ENCODE data around the gene CTDNEP1.

CTDNEP1 gene

DNA sequence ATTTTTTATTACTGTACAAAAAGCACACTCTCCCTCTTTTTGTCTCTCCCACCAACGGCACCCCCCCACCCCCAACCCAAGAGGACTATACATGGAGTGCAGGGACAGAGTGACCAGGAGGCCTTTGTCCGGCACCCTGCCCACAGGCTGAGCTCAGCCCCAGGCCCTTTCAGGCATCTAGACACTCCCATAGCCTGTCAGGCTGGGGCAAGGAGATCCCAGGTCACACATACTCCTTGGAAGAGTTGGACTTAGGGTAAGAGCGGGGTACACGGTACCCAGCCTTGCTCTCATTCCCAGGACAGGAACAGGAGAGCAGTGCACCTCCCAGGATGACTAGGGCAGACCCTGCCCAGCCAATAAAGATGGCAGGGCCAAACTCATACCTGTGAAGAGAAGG lies 8.6 kb upstream of the CTDNEP1 start:
- Histone ChIP-seq H3K9ac (ENCODE audit: low read depth, low read length, poor library complexity) (no peak overlapping the region), H2AFZ (ENCODE audit: low read length) (no peak overlapping the region), H2BK12ac (ENCODE audit: low read length) (no peak overlapping the region), H3K4me3 (ENCODE audit: low read length in 2 of 2) (no peak overlapping the region), H3K36me3 (replicated peaks in 1 of 2; ENCODE audit: control insufficient read depth in 2 of 2, insufficient read depth in 2 of 2, low read length in 2 of 2) (peaks cover 20 to 55% of the 10 kb centered on the region in 2 donors), H3K18ac (ENCODE audit: low read length) (no peak overlapping the region), H3K23ac (ENCODE audit: low read depth, low read length, poor library complexity) (no peak overlapping the region), H4K91ac (ENCODE audit: low read depth, low read length, poor library complexity) (no peak overlapping the region), H3K4ac (ENCODE audit: low read length) (no peak overlapping the region), H3K4me2 (ENCODE audit: insufficient read depth, low read length, poor library complexity, severe bottlenecking) (no peak overlapping the region), H3K79me1 (ENCODE audit: low read depth, low read length) (peaks cover 5% of the 10 kb centered on the region), H3K27me3 (ENCODE audit: control insufficient read depth in 3 of 3, insufficient read depth in 3 of 3, low read depth in 1 of 3, low read length in 3 of 3) (peaks cover 20 to 45% (median 44%) of the 10 kb centered on the region in 3 experiments), H2BK15ac (ENCODE audit: low read length) (no peak overlapping the region), H3K9me3 (replicated peaks in 1 of 2; ENCODE audit: control insufficient read depth in 2 of 2, insufficient read depth in 1 of 2, low read depth in 1 of 2, low read length in 2 of 2) (no peaks in the 10 kb centered on the region), H3K27ac (replicated peaks; ENCODE audit: low read length) (no peak overlapping the region), H3K4me1 (ENCODE audit: control insufficient read depth in 2 of 2, insufficient read depth in 1 of 2, low read depth in 1 of 2, low read length in 2 of 2) (peaks cover 7 to 11% of the 10 kb centered on the region in 2 donors), H2BK120ac (ENCODE audit: low read depth, low read length) (no peak overlapping the region), H3K14ac (ENCODE audit: low read length) (no peak overlapping the region), H4K8ac (ENCODE audit: low read depth, low read length) (no peak overlapping the region), H2BK5ac (ENCODE audit: low read length) (no peak overlapping the region), H2AK5ac (ENCODE audit: low read depth, low read length) (peak overlapping the region; percentile 88)
- no peak for DNase-seq (ENCODE audit: low spot score)
- WGBS, 2 donors (ENCODE audit: extremely low coverage in 2 of 2, insufficient read length in 2 of 2, insufficient replicate concordance in 1 of 2) = no CpG with 5 or more reads among the region's 4 CpGs

DNA sequence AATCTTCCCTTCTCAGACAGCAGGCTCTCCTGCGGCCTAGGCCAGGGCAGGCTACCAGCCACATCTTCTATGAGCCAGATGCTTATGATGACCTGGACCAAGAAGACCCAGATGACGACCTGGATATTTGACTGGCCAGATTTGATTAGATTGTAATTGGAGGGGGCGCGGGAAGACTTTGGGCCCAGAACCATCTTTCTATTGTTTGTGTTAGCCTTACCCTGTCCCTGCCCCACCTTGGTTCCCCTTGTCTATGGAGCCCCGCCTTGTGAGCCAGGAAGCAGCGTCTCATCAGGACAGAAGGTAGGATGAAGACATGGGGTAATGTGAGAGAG lies 8.0 kb upstream of the CTDNEP1 start:
- Histone ChIP-seq H3K27ac (replicated peaks; ENCODE audit: low read length) (no peak overlapping the region), H3K23ac (ENCODE audit: low read depth, low read length, poor library complexity) (no peak overlapping the region), H3K36me3 (replicated peaks in 1 of 2; ENCODE audit: control insufficient read depth in 2 of 2, insufficient read depth in 2 of 2, low read length in 2 of 2) (peaks cover 23 to 61% of the 10 kb centered on the region in 2 donors), H3K9ac (ENCODE audit: low read depth, low read length, poor library complexity) (no peak overlapping the region), H4K91ac (ENCODE audit: low read depth, low read length, poor library complexity) (no peak overlapping the region), H3K14ac (ENCODE audit: low read length) (no peak overlapping the region), H2AFZ (ENCODE audit: low read length) (no peak overlapping the region), H3K4me3 (ENCODE audit: low read length in 2 of 2) (no peak overlapping the region), H3K4me1 (ENCODE audit: control insufficient read depth in 2 of 2, insufficient read depth in 1 of 2, low read depth in 1 of 2, low read length in 2 of 2) (peaks cover 7 to 11% of the 10 kb centered on the region in 2 donors), H3K79me1 (ENCODE audit: low read depth, low read length) (peaks cover 5% of the 10 kb centered on the region), H2BK120ac (ENCODE audit: low read depth, low read length) (no peak overlapping the region), H4K8ac (ENCODE audit: low read depth, low read length) (no peak overlapping the region), H3K4me2 (ENCODE audit: insufficient read depth, low read length, poor library complexity, severe bottlenecking) (no peak overlapping the region), H2BK15ac (ENCODE audit: low read length) (no peak overlapping the region), H2BK12ac (ENCODE audit: low read length) (no peak overlapping the region), H2AK5ac (ENCODE audit: low read depth, low read length) (no peak overlapping the region), H3K18ac (ENCODE audit: low read length) (no peak overlapping the region), H3K27me3 (ENCODE audit: control insufficient read depth in 3 of 3, insufficient read depth in 3 of 3, low read depth in 1 of 3, low read length in 3 of 3) (peaks cover 20 to 44% (median 43%) of the 10 kb centered on the region in 3 experiments), H2BK5ac (ENCODE audit: low read length) (no peak overlapping the region), H3K4ac (ENCODE audit: low read length) (no peak overlapping the region), H3K9me3 (replicated peaks in 1 of 2; ENCODE audit: control insufficient read depth in 2 of 2, insufficient read depth in 1 of 2, low read depth in 1 of 2, low read length in 2 of 2) (no peaks in the 10 kb centered on the region)
- no CpG with 5 or more reads among the region's 6 CpGs for WGBS, 2 donors (ENCODE audit: extremely low coverage in 2 of 2, insufficient read length in 2 of 2, insufficient replicate concordance in 1 of 2)
- DNase-seq (ENCODE audit: low spot score) = no peak

DNA sequence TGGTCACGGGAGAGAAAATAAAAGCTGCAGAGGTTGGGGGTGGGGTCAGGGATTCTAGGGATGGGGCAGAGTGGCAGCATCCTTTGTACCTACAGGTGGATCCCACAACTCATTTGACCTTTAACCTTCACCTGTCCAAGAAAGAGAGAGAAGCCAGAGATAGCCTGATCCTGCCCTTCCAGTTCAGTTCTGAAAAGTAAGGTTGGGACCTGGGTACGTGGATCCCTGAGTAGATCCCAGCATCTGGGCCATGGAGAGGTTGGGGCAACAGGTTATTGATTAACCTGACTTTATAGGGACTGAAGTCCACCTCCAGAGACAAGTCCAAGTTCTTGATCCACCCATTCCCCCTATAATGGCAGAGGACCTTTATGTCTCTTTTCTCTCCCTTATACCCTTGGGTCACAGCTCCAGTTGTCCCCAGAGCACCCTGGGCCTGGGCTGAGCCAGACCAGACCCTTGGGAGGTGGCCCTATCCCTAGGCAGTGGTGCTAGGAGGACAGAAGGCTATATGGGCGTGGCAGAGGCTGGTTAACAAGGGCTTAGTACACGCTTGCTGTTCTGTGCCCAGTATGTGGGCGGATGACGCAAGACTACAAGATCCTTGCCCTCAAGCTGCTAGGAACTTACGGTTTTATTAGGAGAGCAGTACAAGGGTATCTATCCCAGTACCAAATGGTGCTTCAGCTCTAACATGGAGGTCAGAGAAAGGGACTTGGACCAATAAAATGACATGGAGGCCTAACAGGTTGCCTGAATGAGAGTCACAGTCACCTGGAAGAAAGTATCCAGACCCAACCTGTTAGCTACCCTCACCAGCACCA lies 7.4 kb upstream of the CTDNEP1 start:
- no peak overlapping the region for H3K23ac ChIP-seq (ENCODE audit: low read depth, low read length, poor library complexity)
- H3K4me2 ChIP-seq (ENCODE audit: insufficient read depth, low read length, poor library complexity, severe bottlenecking) = no peak overlapping the region
- H3K14ac ChIP-seq (ENCODE audit: low read length) = no peak overlapping the region
- no peak overlapping the region for H3K27ac ChIP-seq (replicated peaks; ENCODE audit: low read length)
- no peaks in the 10 kb centered on the region for H3K9me3 ChIP-seq (replicated peaks in 1 of 2; ENCODE audit: control insufficient read depth in 2 of 2, insufficient read depth in 1 of 2, low read depth in 1 of 2, low read length in 2 of 2)
- no peak overlapping the region for H2AFZ ChIP-seq (ENCODE audit: low read length)
- no CpG with 5 or more reads among the region's 7 CpGs for WGBS, 2 donors (ENCODE audit: extremely low coverage in 2 of 2, insufficient read length in 2 of 2, insufficient replicate concordance in 1 of 2)
- H3K4me1 ChIP-seq (ENCODE audit: control insufficient read depth in 2 of 2, insufficient read depth in 1 of 2, low read depth in 1 of 2, low read length in 2 of 2) = peaks cover 7 to 11% of the 10 kb centered on the region in 2 donors
- no peak overlapping the region for H2BK120ac ChIP-seq (ENCODE audit: low read depth, low read length)
- no peak overlapping the region for H3K18ac ChIP-seq (ENCODE audit: low read length)
- H3K27me3 ChIP-seq (ENCODE audit: control insufficient read depth in 3 of 3, insufficient read depth in 3 of 3, low read depth in 1 of 3, low read length in 3 of 3) = peaks cover 20 to 39% (median 39%) of the 10 kb centered on the region in 3 experiments
- H3K36me3 ChIP-seq (replicated peaks in 1 of 2; ENCODE audit: control insufficient read depth in 2 of 2, insufficient read depth in 2 of 2, low read length in 2 of 2) = peaks cover 23 to 67% of the 10 kb centered on the region in 2 donors
- H3K9ac ChIP-seq (ENCODE audit: low read depth, low read length, poor library complexity) = no peak overlapping the region
- H3K79me1 ChIP-seq (ENCODE audit: low read depth, low read length) = peaks cover 5% of the 10 kb centered on the region
- H4K8ac ChIP-seq (ENCODE audit: low read depth, low read length) = no peak overlapping the region
- no peak overlapping the region for H3K4me3 ChIP-seq (ENCODE audit: low read length in 2 of 2)
- H2BK15ac ChIP-seq (ENCODE audit: low read length) = no peak overlapping the region
- no peak overlapping the region for H2BK5ac ChIP-seq (ENCODE audit: low read length)
- H2BK12ac ChIP-seq (ENCODE audit: low read length) = no peak overlapping the region
- H2AK5ac ChIP-seq (ENCODE audit: low read depth, low read length) = no peak overlapping the region
- no peak for DNase-seq (ENCODE audit: low spot score)
- no peak overlapping the region for H4K91ac ChIP-seq (ENCODE audit: low read depth, low read length, poor library complexity)
- H3K4ac ChIP-seq (ENCODE audit: low read length) = no peak overlapping the region

DNA sequence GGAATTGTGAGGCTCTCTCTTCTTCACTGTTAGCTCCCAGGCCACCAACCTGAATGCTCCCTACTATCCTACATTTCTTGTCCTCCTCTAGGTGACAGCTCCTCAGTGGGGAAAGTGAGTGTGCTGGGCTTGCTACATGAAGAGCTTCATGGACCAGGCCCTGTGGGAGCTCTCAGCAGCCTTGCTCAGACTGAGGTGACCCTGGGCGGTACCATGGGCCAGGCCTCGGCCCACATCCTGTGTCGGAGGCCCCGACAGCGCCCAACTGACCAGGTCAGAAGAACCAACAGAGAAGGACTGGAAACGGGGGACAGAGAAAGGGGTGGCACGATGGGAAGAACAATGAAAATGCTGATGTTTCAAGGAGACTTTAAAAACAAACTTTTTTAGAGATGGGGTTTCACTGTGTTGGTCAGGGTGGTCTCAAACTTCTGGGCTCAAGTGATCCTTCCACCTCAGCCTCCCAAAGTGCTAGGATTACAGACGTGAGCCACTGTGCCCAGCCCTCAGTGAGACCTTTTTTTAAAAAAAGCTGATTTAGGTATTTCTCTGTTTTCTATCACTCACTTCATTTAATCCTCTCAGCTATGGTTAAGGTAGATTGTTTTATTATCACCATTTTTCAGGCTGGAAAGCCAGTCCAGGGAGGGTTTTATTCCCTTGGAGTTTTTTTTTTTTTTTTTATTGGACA lies 5.4 kb upstream of the CTDNEP1 start:
- peaks cover 23 to 73% of the 10 kb centered on the region in 2 donors for H3K36me3 ChIP-seq (replicated peaks in 1 of 2; ENCODE audit: control insufficient read depth in 2 of 2, insufficient read depth in 2 of 2, low read length in 2 of 2)
- no peak overlapping the region for H3K18ac ChIP-seq (ENCODE audit: low read length)
- peak overlapping the region; percentile 35 for H3K9ac ChIP-seq (ENCODE audit: low read depth, low read length, poor library complexity)
- no peak for DNase-seq (ENCODE audit: low spot score)
- H2BK12ac ChIP-seq (ENCODE audit: low read length) = no peak overlapping the region
- H3K9me3 ChIP-seq (replicated peaks in 1 of 2; ENCODE audit: control insufficient read depth in 2 of 2, insufficient read depth in 1 of 2, low read depth in 1 of 2, low read length in 2 of 2) = no peaks in the 10 kb centered on the region
- H4K91ac ChIP-seq (ENCODE audit: low read depth, low read length, poor library complexity) = no peak overlapping the region
- no peak overlapping the region for H2BK5ac ChIP-seq (ENCODE audit: low read length)
- H3K79me1 ChIP-seq (ENCODE audit: low read depth, low read length) = peaks cover 5% of the 10 kb centered on the region
- H2BK15ac ChIP-seq (ENCODE audit: low read length) = no peak overlapping the region
- WGBS, 2 donors (ENCODE audit: extremely low coverage in 2 of 2, insufficient read length in 2 of 2, insufficient replicate concordance in 1 of 2) = no CpG with 5 or more reads among the region's 8 CpGs
- H3K4me2 ChIP-seq (ENCODE audit: insufficient read depth, low read length, poor library complexity, severe bottlenecking) = no peak overlapping the region
- no peak overlapping the region for H3K4me3 ChIP-seq (ENCODE audit: low read length in 2 of 2)
- H3K27ac ChIP-seq (replicated peaks; ENCODE audit: low read length) = no peak overlapping the region
- H3K4me1 ChIP-seq (ENCODE audit: control insufficient read depth in 2 of 2, insufficient read depth in 1 of 2, low read depth in 1 of 2, low read length in 2 of 2) = peaks cover 2 to 3% of the 10 kb centered on the region in 2 donors
- H3K14ac ChIP-seq (ENCODE audit: low read length) = no peak overlapping the region
- H3K4ac ChIP-seq (ENCODE audit: low read length) = no peak overlapping the region
- no peak overlapping the region for H2AFZ ChIP-seq (ENCODE audit: low read length)
- H3K23ac ChIP-seq (ENCODE audit: low read depth, low read length, poor library complexity) = no peak overlapping the region
- no peak overlapping the region for H2BK120ac ChIP-seq (ENCODE audit: low read depth, low read length)
- H2AK5ac ChIP-seq (ENCODE audit: low read depth, low read length) = no peak overlapping the region
- H3K27me3 ChIP-seq (ENCODE audit: control insufficient read depth in 3 of 3, insufficient read depth in 3 of 3, low read depth in 1 of 3, low read length in 3 of 3) = peaks cover 9 to 19% (median 18%) of the 10 kb centered on the region in 3 experiments
- no peak overlapping the region for H4K8ac ChIP-seq (ENCODE audit: low read depth, low read length)
